ENCODE data around the gene PRDM9. TPM values are rescaled to one million over a fixed set of nuclear protein-coding genes. Genes with fewer than 3 reads are reported as not detected.
"Not testable (repeated sequence)": the region's sequence is repeated elsewhere in the genome, so short reads cannot be mapped to it uniquely, and the experiment has no call there.

The PRDM9 gene
- total RNA-seq, 5 donors from 2014 or later (not counting 1 experiment from before 2014, with no cell fraction given), result not detected

- Histone ChIP-seq H3K4me3 (ENCODE audit: control insufficient read depth in 1 of 2, extremely low read depth in 1 of 2, low read length in 1 of 2) (no peak overlapping the region), H3K36me3 (ENCODE audit: control insufficient read depth in 2 of 2, extremely low read depth in 1 of 2, insufficient read depth in 1 of 2, low read length in 1 of 2) (no peaks in the 10 kb centered on the region), H3K27ac (ENCODE audit: low read length) (no peak overlapping the region), H3K27me3 (replicated peaks in 1 of 2; ENCODE audit: control insufficient read depth in 2 of 2, extremely low read depth in 1 of 2, insufficient read depth in 2 of 2, low read length in 1 of 2) (no peaks in the 10 kb centered on the region), H3K9me3 (no peaks in the 10 kb centered on the region), H3K4me1 (ENCODE audit: control insufficient read depth in 1 of 2, extremely low read depth in 1 of 2, insufficient read depth in 2 of 2, low read length in 2 of 2) (no peaks in the 10 kb centered on the region)
- ATAC-seq (replicated peaks in 1 of 4), result no peak
- no peak overlapping the region for H3K27ac Mint-ChIP-seq
- no CpG with 5 or more reads among the region's 1 CpG for WGBS (ENCODE audit: insufficient coverage)
- peaks cover 16 to 27% (median 18%) of the 10 kb centered on the region in 3 donors for H3K9me3 Mint-ChIP-seq
- DNase-seq, result no peak
- H3K27me3 Mint-ChIP-seq, result no peaks in the 10 kb centered on the region
- H3K4me1 Mint-ChIP-seq, result no peaks in the 10 kb centered on the region
- POLR2A ChIA-PET, result no interaction called here
- H3K4me3 Mint-ChIP-seq, result no peak overlapping the region
- H3K36me3 Mint-ChIP-seq, result no peaks in the 10 kb centered on the region
- CTCF ChIA-PET, result no interaction called here
These were observed 12.9 kb upstream of the PRDM9 start for GRCh38 chr5:23494558-23494957.

GRCh38 chr5:23496576-23496975, 10.8 kb upstream of the PRDM9 start:
- H3K4me1 Mint-ChIP-seq, result no peaks in the 10 kb centered on the region

DNA sequence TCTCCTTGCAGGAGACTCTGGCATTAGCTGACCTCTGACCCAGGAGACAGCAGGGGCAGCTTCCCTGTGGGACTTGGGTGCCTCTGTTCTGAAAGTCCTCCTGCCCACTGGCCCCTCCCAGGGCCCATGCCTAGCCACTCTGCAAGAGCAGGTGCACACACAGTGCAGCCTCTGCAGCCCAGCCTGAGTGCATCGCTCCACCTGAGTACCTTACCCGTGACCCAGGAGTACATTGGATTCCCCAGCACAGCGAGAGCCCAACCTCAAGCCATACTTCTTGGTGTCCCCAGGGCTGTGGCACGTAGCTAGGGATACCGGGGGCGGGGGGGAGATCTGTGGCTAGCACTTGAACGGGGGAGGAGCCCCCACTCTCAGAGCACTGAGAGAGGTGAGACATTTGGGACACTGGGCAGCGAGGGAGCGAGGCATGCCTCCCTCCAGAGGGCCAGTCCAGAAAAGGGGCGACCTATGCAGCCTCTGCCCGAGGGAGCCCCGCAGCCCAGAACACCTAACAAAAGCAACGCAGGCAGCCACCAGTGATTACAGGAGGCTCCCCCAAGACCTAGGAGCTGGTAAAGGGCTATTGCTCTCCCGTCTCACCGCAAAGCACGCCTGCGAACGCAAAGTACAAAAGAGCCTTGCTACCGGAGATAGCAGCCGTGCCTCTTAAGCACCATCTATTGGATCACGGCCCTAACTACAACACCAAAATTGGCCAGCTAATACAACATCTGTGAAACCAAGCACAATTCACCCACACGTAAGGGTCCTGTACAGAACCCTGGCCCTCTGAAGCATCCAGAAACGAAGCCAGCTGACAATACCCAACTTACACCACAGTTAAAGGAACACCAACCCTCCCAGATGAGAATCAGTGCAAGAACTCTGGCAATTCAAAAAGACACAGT, 826 bp upstream of the PRDM9 start:
- H3K9me3 Mint-ChIP-seq, result peaks cover 20 to 29% (median 27%) of the 10 kb centered on the region in 3 donors
- DNase-seq, result peak in 1 of 35 experiments; percentile 1
- Histone ChIP-seq H3K9me3 (no peaks in the 10 kb centered on the region), H3K4me3 (ENCODE audit: control insufficient read depth in 1 of 2, extremely low read depth in 1 of 2, low read length in 1 of 2) (no peak overlapping the region), H3K4me1 (ENCODE audit: control insufficient read depth in 1 of 2, extremely low read depth in 1 of 2, insufficient read depth in 2 of 2, low read length in 2 of 2) (no peaks in the 10 kb centered on the region), H3K27me3 (replicated peaks in 1 of 2; ENCODE audit: control insufficient read depth in 2 of 2, extremely low read depth in 1 of 2, insufficient read depth in 2 of 2, low read length in 1 of 2) (peaks cover 0 to 4% of the 10 kb centered on the region in 2 experiments), H3K36me3 (ENCODE audit: control insufficient read depth in 2 of 2, extremely low read depth in 1 of 2, insufficient read depth in 1 of 2, low read length in 1 of 2) (no peaks in the 10 kb centered on the region), H3K27ac (ENCODE audit: low read length) (no peak overlapping the region)
- ChIA-PET CTCF (no interaction called here), POLR2A (no interaction called here)
- no peaks in the 10 kb centered on the region for H3K36me3 Mint-ChIP-seq
- no peaks in the 10 kb centered on the region for H3K27me3 Mint-ChIP-seq
- no peak overlapping the region for H3K27ac Mint-ChIP-seq
- H3K4me3 Mint-ChIP-seq, result peak overlapping the region in 2 of 3 donors; percentile 9 to 15
- ATAC-seq (replicated peaks in 1 of 4), result peak; percentile 23 to 66 (median 39)
- WGBS (ENCODE audit: insufficient coverage), result 70% methylated on average over 20 of the region's 23 CpGs
- H3K4me1 Mint-ChIP-seq, result no peaks in the 10 kb centered on the region

More at GRCh38 chr5:23496576-23496975, 10.8 kb upstream of the PRDM9 start:
- no peak overlapping the region for H3K4me3 Mint-ChIP-seq
- Histone ChIP-seq H3K4me3 (ENCODE audit: control insufficient read depth in 1 of 2, extremely low read depth in 1 of 2, low read length in 1 of 2) (no peak overlapping the region), H3K36me3 (ENCODE audit: control insufficient read depth in 2 of 2, extremely low read depth in 1 of 2, insufficient read depth in 1 of 2, low read length in 1 of 2) (no peaks in the 10 kb centered on the region), H3K4me1 (ENCODE audit: control insufficient read depth in 1 of 2, extremely low read depth in 1 of 2, insufficient read depth in 2 of 2, low read length in 2 of 2) (no peaks in the 10 kb centered on the region), H3K27me3 (replicated peaks in 1 of 2; ENCODE audit: control insufficient read depth in 2 of 2, extremely low read depth in 1 of 2, insufficient read depth in 2 of 2, low read length in 1 of 2) (no peaks in the 10 kb centered on the region), H3K9me3 (no peaks in the 10 kb centered on the region), H3K27ac (ENCODE audit: low read length) (no peak overlapping the region)
- DNase-seq (no peak), ATAC-seq (replicated peaks in 1 of 4) (no peak)
- no peaks in the 10 kb centered on the region for H3K27me3 Mint-ChIP-seq
- POLR2A ChIA-PET, result no interaction called here
- no peak overlapping the region for H3K27ac Mint-ChIP-seq
- no CpG with 5 or more reads among the region's 1 CpG for WGBS (ENCODE audit: insufficient coverage)
- H3K36me3 Mint-ChIP-seq, result no peaks in the 10 kb centered on the region
- H3K9me3 Mint-ChIP-seq, result peaks cover 11 to 22% (median 20%) of the 10 kb centered on the region in 3 donors
- CTCF ChIA-PET, result no interaction called here

DNA sequence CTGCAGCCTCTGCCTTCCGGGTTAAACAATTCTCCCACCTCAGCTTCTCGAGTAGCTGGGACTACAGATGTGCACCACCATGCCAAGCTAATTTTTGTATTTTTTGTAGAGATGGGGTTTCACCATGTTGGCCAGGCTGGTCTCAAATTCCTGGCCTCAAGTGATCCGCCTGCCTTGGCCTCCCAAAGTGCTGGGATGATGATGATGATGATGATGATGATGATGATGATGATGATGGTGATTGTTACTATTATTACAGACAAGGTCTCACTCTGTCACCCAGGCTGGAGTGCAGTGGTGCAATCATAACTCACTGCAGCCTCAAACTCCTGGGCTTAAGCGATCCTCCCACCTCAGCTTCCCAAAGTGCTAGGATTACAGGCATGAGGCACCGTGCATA, 3.0 kb downstream of the PRDM9 start:
- ATAC-seq (replicated peaks in 1 of 4); H3K27me3 Mint-ChIP-seq; H3K27me3 ChIP-seq (replicated peaks in 1 of 2; ENCODE audit: control insufficient read depth in 2 of 2, extremely low read depth in 1 of 2, insufficient read depth in 2 of 2, low read length in 1 of 2); DNase-seq; H3K9me3 ChIP-seq; H3K36me3 ChIP-seq (ENCODE audit: control insufficient read depth in 2 of 2, extremely low read depth in 1 of 2, insufficient read depth in 1 of 2, low read length in 1 of 2); POLR2A ChIA-PET; H3K4me3 ChIP-seq (ENCODE audit: control insufficient read depth in 1 of 2, extremely low read depth in 1 of 2, low read length in 1 of 2); CTCF ChIA-PET; H3K36me3 Mint-ChIP-seq; H3K27ac ChIP-seq (ENCODE audit: low read length); H3K4me1 ChIP-seq (ENCODE audit: control insufficient read depth in 1 of 2, extremely low read depth in 1 of 2, insufficient read depth in 2 of 2, low read length in 2 of 2); H3K4me1 Mint-ChIP-seq; H3K27ac Mint-ChIP-seq; H3K4me3 Mint-ChIP-seq: not testable (repeated sequence)
- H3K9me3 Mint-ChIP-seq, result peaks cover 23 to 29% (median 28%) of the 10 kb centered on the region in 3 donors
- WGBS (ENCODE audit: insufficient coverage), result 80% methylated on average over 1 of the region's 5 CpGs

DNA sequence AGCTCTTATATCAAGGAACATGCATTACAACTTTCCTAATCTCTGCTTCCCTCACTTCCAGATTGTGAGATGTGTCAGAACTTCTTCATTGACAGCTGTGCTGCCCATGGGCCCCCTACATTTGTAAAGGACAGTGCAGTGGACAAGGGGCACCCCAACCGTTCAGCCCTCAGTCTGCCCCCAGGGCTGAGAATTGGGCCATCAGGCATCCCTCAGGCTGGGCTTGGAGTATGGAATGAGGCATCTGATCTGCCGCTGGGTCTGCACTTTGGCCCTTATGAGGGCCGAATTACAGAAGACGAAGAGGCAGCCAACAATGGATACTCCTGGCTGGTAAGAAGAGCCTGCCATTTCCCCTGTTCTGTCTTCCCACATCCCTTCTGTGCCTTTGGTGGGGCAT, 15.1 kb downstream of the PRDM9 start:
- no peaks in the 10 kb centered on the region for H3K27me3 Mint-ChIP-seq
- ATAC-seq (replicated peaks in 1 of 4), result no peak
- ChIA-PET CTCF (no interaction called here), POLR2A (no interaction called here)
- H3K27ac ChIP-seq (ENCODE audit: low read length), result no peak overlapping the region
- no peaks in the 10 kb centered on the region for H3K4me1 ChIP-seq (ENCODE audit: control insufficient read depth in 1 of 2, extremely low read depth in 1 of 2, insufficient read depth in 2 of 2, low read length in 2 of 2)
- no peak overlapping the region for H3K4me3 ChIP-seq (ENCODE audit: control insufficient read depth in 1 of 2, extremely low read depth in 1 of 2, low read length in 1 of 2)
- H3K27me3 ChIP-seq (replicated peaks in 1 of 2; ENCODE audit: control insufficient read depth in 2 of 2, extremely low read depth in 1 of 2, insufficient read depth in 2 of 2, low read length in 1 of 2), result no peaks in the 10 kb centered on the region
- no peaks in the 10 kb centered on the region for H3K9me3 ChIP-seq
- no peak overlapping the region for H3K4me3 Mint-ChIP-seq
- DNase-seq, result no peak
- H3K27ac Mint-ChIP-seq, result no peak overlapping the region
- no peaks in the 10 kb centered on the region for H3K4me1 Mint-ChIP-seq
- peaks cover 7 to 23% (median 21%) of the 10 kb centered on the region in 3 donors for H3K9me3 Mint-ChIP-seq
- H3K36me3 Mint-ChIP-seq, result no peaks in the 10 kb centered on the region
- 60% methylated on average over 1 of the region's 4 CpGs for WGBS (ENCODE audit: insufficient coverage)
- no peaks in the 10 kb centered on the region for H3K36me3 ChIP-seq (ENCODE audit: control insufficient read depth in 2 of 2, extremely low read depth in 1 of 2, insufficient read depth in 1 of 2, low read length in 1 of 2)

- no peaks in the 10 kb centered on the region for H3K9me3 ChIP-seq
- no peak overlapping the region for H3K27ac Mint-ChIP-seq
- POLR2A ChIA-PET, result no interaction called here
- no peak overlapping the region for H3K4me3 ChIP-seq (ENCODE audit: control insufficient read depth in 1 of 2, extremely low read depth in 1 of 2, low read length in 1 of 2)
- H3K27me3 ChIP-seq (replicated peaks in 1 of 2; ENCODE audit: control insufficient read depth in 2 of 2, extremely low read depth in 1 of 2, insufficient read depth in 2 of 2, low read length in 1 of 2), result no peaks in the 10 kb centered on the region
- no peak overlapping the region for H3K27ac ChIP-seq (ENCODE audit: low read length)
- ATAC-seq (replicated peaks in 1 of 4) (no peak), DNase-seq (no peak)
- no peak overlapping the region for H3K4me3 Mint-ChIP-seq
- no peaks in the 10 kb centered on the region for H3K36me3 Mint-ChIP-seq
- no peaks in the 10 kb centered on the region for H3K27me3 Mint-ChIP-seq
- H3K4me1 ChIP-seq (ENCODE audit: control insufficient read depth in 1 of 2, extremely low read depth in 1 of 2, insufficient read depth in 2 of 2, low read length in 2 of 2), result no peaks in the 10 kb centered on the region
- no peaks in the 10 kb centered on the region for H3K36me3 ChIP-seq (ENCODE audit: control insufficient read depth in 2 of 2, extremely low read depth in 1 of 2, insufficient read depth in 1 of 2, low read length in 1 of 2)
- no CpG with 5 or more reads among the region's 1 CpG for WGBS (ENCODE audit: insufficient coverage)
- peaks cover 9 to 24% (median 23%) of the 10 kb centered on the region in 3 donors for H3K9me3 Mint-ChIP-seq
- no peaks in the 10 kb centered on the region for H3K4me1 Mint-ChIP-seq
- CTCF ChIA-PET, result no interaction called here
These were observed 15.6 kb downstream of the PRDM9 start for GRCh38 chr5:23523031-23523430.

Data from T-cell (primary cell).